GM23338 (cell line): ENCODE data around the gene RPL29.

Experiments
- CTCF ChIP-seq, 2 experiments: fragments of 200-600 bp in 1 of 2; sonication (generic) in 1 of 2; conservative IDR thresholded peaks; 2 replicates each; pipeline versions ENCODE4 v1.5.1 to v1.6.1; 2016 to 2017; ENCODE audit warnings: antibody characterized with exemption in 2 of 2, low read depth in 2 of 2, mild to moderate bottlenecking in 2 of 2, moderate library complexity in 1 of 2
- TF ChIP-seq, protein P1 (sequence below): IDR thresholded peaks from one replicate; pipeline ENCODE4 v1.6.1; 2018; ENCODE audit warnings: antibody characterized with exemption; ENCODE audit not compliant: unreplicated experiment

- TF ChIP-seq CTCF (conservative IDR thresholded peaks at IDR 0.05; ENCODE audit: low read depth in 2 of 2): no peak
- TF ChIP-seq, protein P1, sequence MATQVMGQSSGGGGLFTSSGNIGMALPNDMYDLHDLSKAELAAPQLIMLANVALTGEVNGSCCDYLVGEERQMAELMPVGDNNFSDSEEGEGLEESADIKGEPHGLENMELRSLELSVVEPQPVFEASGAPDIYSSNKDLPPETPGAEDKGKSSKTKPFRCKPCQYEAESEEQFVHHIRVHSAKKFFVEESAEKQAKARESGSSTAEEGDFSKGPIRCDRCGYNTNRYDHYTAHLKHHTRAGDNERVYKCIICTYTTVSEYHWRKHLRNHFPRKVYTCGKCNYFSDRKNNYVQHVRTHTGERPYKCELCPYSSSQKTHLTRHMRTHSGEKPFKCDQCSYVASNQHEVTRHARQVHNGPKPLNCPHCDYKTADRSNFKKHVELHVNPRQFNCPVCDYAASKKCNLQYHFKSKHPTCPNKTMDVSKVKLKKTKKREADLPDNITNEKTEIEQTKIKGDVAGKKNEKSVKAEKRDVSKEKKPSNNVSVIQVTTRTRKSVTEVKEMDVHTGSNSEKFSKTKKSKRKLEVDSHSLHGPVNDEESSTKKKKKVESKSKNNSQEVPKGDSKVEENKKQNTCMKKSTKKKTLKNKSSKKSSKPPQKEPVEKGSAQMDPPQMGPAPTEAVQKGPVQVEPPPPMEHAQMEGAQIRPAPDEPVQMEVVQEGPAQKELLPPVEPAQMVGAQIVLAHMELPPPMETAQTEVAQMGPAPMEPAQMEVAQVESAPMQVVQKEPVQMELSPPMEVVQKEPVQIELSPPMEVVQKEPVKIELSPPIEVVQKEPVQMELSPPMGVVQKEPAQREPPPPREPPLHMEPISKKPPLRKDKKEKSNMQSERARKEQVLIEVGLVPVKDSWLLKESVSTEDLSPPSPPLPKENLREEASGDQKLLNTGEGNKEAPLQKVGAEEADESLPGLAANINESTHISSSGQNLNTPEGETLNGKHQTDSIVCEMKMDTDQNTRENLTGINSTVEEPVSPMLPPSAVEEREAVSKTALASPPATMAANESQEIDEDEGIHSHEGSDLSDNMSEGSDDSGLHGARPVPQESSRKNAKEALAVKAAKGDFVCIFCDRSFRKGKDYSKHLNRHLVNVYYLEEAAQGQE: no peak
These were observed 43.7 kb upstream of the RPL29 start for GRCh38 chr3:52039426-52039825.
